Epithelial cell of proximal tubule (primary cell): ENCODE results near the gene FASN. TPM values are rescaled to one million over a fixed set of nuclear protein-coding genes. Genes with fewer than 3 reads are reported as not detected.

ENCODE experiments used
- DNase-seq: peaks from one replicate; pipeline ENCODE4 v3.0.0-alpha.2; 2011; ENCODE audit warnings: low read depth
- H3K4me3 ChIP-seq: 2 replicates; pipeline ENCODE4 v1.5.1; 2011; ENCODE audit warnings: low read depth, mild to moderate bottlenecking, low read length
- total RNA-seq: library from RNA; depleted of rRNA; stranded (reverse); fragments of >200 nt; gene quantifications from 2 replicates; pipeline ENCODE4 v1.2.3, GENCODE V29; 2015
- TF ChIP-seq, protein P1 (sequence below): conservative IDR thresholded peaks from 2 replicates; pipeline ENCODE4 v1.5.1; 2012; ENCODE audit warnings: low read depth, mild to moderate bottlenecking, low read length

FASN gene
- total RNA-seq, 1 donor from 2014 or later: 94.7 TPM

DNA sequence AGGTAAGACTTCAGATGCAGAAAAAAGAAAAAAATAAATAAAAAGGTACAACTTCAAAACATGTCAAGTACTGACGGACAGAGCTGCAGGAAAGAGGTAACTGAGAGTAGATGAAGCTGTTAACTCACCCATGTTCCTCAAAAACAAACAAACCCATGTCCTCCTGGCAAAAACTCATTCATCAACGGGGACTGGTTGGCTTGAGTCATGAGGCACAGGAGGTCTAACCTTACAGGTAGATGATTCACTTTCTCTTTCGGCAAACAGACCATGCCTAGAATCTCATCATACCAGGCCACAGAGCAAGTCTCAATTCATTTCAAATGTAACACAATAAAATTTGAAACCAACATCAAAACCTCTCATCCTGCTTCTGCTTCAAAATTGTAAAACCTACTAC, 12.3 kb upstream of the FASN start:
- TF ChIP-seq, protein P1, sequence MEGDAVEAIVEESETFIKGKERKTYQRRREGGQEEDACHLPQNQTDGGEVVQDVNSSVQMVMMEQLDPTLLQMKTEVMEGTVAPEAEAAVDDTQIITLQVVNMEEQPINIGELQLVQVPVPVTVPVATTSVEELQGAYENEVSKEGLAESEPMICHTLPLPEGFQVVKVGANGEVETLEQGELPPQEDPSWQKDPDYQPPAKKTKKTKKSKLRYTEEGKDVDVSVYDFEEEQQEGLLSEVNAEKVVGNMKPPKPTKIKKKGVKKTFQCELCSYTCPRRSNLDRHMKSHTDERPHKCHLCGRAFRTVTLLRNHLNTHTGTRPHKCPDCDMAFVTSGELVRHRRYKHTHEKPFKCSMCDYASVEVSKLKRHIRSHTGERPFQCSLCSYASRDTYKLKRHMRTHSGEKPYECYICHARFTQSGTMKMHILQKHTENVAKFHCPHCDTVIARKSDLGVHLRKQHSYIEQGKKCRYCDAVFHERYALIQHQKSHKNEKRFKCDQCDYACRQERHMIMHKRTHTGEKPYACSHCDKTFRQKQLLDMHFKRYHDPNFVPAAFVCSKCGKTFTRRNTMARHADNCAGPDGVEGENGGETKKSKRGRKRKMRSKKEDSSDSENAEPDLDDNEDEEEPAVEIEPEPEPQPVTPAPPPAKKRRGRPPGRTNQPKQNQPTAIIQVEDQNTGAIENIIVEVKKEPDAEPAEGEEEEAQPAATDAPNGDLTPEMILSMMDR: no peak
- no peak for DNase-seq
- no peak overlapping the region for H3K4me3 ChIP-seq

DNA sequence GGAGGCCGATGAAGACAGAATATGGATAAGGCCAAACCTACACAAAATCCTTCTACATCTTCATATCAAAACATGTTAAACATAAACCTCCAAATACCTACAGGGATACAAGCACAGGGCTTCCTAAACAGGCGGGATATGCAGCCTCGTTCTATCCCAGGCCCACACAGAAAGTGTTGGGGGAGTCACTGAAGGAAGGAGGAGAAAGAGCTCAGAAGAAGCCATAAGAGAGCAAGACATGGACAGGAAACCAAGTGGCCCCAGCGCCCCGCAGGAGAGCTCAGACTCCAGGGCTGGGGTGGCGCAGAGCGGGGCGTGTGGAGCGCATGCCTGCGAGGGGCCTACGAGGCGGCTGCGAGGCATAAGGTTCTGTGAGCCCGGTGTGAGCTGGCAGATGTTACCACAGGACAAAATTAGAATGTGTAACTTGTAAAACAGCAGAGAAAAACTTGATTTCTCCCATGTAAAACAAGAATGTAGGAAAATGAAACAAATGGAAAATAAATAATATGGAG, 11.0 kb upstream of the FASN start:
- no peak for DNase-seq
- TF ChIP-seq, protein P1: no peak
- no peak overlapping the region for H3K4me3 ChIP-seq

DNA sequence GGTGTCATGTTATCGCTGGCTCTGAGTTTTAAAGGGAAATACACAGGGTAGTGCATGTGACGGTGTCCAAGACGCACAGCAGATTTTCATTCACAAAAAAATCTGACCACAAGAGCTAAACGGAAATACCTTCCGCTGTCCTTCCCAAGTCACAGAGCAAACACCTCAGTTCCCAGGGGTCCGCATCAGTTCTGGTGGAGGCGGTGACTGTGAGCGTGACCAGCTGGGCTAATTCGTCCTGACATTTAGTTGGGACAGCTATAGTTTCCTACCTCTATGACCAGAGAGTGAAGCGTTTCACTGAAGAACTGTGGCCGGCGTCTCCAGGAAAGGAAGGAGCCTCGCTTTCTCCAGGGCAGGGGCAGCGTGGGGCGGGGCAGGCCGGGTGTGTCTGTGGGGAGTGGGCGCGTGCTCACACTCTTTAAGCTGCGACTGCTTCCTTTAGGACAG, 10.5 kb upstream of the FASN start:
- TF ChIP-seq, protein P1: no peak
- DNase-seq: no peak
- H3K4me3 ChIP-seq: no peak overlapping the region

DNA sequence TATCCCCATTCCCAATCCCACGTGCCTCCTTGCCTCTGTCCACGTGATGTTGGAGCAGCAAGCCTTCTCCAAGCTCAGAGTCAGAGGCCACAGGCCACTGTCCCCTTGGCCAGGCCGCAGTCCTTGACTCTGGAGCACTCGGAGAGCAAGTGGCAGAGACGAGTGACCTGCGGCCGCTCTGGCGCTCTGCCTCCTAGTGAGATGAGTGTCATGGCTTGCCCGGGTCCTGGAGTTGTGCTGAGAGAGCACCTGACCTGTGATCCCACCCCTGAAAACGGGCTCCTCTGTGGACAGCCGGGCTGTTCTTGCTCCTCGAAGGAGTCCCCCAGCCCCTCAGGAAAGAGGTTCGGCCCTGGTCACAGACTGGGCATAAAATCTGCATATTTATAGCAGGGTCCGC, 10.0 kb upstream of the FASN start:
- H3K4me3 ChIP-seq: no peak overlapping the region
- TF ChIP-seq, protein P1: no peak
- DNase-seq: no peak

DNA sequence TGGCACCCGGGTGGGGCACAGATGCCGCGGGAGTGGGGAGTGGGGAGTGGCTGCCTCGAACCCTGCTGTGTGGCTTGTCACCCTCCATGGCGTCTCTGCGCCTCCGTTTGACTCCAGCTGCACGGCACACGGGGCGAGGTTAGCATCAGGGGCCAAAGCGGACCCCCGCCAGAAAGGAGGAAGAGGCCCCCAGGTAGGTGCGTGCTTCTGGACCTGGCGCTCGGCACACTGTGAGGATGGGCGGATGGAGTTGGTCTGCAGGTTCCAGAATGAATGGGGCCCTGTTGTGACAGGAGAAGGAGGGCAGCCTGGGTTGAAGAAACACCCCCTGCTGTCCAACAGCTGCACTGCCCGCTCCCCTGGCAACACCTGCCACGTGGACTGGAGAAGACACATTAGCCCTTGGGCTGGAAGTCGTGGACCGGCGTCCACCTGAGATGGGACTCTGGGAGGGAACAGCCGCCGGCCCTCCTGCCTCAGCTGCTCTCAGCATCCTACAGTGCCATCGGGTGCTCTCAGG, 9.4 kb upstream of the FASN start:
- H3K4me3 ChIP-seq: no peak overlapping the region
- no peak for DNase-seq
- TF ChIP-seq, protein P1: peak; percentile 40

DNA sequence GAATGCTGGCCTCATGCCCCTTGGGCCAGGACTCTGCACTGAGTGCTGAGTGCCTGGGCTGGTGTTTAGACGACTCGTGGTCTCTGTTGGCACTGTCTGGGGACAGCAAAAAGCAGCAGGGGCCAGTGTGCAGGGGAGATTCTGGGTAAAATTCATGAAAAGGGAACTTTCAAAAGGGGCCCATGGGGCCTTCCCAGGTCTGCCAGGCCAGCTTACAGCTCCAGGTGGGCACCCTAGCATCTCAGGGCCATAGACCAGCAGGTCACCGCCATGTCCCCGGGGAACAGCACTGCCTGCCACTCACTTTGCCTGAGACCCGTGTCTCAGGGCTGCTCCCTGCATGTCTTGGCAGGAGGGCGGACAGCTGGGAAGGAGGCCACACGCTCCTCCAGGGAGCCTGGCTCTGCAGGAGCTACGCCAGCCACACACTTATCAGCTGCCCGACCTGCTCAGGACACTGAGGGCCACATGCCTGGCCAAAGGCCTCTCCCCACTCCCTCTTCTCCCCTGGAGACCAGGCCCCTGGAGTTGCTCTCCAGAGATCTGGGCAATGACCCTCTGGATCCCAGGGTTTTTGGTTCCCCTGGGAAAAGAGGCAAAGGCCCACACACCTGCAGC, 8.8 kb upstream of the FASN start:
- DNase-seq: no peak
- no peak overlapping the region for H3K4me3 ChIP-seq
- TF ChIP-seq, protein P1: no peak
